NCI-H2196 treated with DMSO at 0.1 percent for 48 hours (cell line): Measurements from ENCODE around the gene TP63.

ENCODE experiments used
- DNase-seq: peaks from one replicate; lab custom pipeline; 2025; ENCODE audit not compliant: unreplicated experiment; lab: John Stamatoyannopoulos, UW

The TP63 gene

DNA sequence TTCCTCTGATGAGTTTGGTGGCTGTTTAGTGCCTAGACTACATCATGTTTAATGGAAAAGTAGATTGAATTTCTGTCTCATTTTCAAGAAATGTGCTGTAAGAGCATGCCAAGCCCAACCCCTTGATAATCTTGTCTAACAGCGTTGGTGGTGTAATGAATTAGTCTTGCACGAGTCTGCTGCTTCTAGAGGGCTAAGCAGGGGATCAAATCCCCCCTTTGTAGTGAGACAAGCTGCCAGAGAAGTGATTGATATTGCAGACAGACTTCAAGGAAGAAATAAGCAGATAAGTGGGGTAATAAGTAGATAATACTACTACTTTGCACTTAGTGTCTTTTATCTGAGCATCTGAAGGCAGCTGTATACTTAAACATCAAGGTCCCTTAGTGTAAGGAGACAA, 141.4 kb downstream of the TP63 start:
- no peak for DNase-seq

DNA sequence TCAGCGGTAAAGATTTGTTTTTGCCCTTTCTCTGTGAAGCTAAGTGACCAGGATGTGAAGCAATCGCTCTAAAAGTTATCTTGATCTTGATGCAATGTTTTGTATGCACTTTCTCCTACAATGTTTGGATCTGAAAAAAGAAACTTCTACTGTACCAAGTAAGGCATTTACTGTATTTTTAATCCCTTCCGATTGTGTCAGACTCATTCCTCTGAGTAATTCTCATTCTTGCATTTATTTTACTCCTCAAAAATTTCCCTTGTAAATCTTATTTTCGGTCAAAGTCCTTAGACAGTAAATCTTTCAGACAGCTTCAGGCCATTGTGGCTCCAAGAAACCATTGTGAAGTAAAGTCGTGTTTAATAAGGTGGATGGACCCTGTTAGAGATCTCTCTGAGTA, 141.9 kb downstream of the TP63 start:
- no peak for DNase-seq

DNA sequence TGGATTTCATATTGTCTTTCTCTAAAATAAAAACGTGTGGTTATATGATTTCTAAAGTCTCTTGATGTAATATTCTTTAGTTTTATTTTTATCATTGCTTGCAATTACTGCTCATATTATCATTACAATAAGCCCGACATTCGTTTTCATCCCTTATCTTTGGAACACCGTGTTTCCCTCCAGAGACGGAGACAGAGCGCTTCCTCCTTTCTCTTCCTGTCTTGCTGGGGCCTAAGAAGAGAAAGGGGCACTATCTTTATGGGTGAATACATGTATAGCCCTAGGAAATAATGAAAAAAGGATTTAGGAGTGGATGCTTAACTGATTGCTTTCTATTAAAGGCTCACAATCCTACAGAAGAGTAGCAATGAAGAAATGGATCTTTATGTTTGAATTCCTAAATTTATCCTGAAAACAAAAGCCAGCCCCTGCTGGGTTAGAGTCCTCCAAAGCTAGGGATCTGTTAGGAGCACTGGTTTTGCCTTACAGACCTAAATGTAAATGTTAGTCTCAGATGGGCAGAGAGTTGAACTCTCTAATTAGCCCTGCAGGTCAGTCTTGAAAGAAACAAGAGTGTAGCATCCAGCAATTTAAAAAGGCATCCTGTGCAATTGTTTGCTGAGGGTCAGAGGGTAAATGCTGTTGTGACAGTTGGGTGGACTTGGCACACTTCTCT, 145.1 kb downstream of the TP63 start:
- no peak for DNase-seq

DNA sequence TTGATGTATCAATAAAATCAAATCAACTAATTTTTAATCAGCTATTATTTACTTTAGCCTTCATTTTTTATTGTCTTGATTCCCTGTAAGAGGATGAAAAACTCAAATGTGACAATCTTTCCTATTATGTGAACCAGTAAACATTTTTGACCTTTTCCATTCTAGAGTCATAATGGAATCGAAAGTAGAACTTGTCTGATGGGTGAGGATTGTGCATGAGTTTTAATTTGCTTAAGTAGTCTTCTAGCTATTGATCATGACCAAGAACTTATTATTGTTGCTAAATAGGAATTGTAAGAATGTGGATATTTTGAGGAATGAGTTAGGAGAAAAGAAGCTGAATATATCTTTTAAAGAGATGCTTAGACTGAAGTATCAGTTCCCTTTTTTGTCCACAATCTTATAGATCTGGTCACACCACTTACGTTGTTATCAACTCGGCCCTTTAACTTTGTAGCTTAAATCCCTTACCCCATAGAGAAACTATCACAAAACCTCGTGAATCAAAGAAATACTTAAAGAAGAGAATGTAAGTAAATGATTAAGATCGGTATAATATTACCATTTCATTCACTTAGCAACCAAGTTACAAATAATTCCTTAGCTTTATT, 147.3 kb downstream of the TP63 start:
- no peak for DNase-seq

DNA sequence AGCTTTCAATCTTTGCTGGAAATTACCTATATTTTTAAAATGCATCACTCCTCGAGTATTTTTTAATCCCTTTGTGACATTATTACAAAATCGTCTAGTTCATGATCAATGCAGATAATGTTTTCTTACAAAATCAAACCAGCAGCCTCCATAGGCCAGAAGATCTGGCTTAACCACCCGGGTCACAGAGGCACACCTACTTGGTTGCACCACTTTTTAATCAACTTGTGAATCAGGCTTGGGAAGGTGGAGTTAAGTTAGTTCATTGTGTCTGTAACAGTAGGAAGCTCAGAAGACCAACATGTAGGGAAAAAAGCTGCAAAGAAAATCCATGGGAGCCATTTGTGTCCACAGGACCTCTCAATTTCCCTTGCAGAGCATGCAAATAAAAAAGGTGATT, 148.0 kb downstream of the TP63 start:
- DNase-seq: no peak

DNA sequence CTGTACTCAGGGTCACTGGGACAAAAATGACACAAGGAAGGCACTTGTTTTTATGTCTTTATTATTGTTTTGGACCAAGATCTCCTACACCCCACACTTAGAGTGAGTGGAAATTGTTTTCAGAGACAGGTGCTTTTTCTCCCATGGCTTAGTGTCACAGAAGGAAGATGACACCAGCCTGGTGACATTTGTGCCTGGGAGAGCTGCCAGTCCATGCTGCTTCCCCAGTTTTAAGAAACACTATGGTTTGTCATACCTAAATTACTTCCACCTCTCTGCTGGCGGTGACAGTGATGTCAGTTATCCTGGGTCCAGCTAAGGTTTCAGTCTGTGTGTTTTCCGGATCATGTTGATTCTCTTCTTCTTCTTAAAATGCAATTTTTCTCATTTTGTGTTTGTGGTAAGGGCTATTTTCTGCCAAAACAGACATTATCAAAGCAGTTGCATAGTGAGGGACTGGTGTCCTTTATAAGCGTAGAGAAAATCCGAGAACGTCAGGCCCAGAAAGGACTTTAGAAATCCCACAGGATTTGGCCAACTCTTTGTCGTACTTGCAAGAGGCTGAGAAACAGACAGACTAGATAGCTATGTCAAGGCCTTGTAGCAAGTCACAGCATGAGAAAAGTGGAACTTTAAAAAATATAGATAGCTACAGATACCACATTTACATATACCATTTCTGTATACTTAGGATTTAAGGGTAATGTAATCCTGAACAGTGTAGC, 149.5 kb downstream of the TP63 start:
- no peak for DNase-seq

DNA sequence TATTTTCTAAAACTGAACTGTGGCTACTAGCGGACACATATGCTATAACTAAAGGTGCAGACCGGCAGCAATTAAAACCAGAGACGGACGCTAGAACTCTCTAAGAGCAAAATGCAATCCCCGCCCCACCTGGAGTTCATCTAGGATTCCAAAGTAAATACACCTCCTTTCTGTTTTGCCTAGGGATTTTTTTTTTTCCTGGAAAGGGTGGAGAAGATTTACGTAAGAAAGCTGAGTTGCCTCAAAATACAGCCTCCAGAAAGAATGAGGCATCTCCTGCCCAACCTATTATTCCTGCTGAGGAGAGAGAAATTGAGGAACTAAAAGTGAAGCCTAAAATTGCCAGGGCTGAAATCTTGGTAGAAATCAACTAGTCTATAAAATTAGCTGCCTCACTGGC, 150.2 kb downstream of the TP63 start:
- no peak for DNase-seq

DNA sequence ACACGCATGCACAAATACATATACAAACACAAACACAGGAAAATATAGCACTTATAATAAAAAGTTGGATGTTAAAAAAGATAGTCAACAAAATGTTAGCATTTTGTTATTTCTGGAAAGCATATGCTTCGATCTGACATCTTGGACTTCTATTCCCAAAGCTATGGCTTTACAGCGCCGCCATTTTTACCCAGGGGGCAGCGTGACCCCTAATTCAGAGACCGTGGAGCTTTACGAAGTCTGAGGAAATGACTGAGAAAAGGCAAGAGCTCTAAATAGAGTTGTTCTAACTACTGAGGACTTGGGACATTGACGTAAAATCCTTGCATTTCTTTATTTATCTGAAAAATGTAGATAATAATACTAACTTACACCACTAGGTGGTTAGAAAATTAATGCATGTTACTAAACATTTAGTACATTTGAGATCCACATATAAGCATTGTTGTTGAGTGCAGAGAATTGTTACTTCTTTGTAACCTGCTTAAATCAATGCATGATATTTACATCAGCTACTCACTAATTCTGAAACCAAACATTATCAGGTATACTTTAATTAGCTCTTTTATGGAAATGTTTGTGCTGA, 155.4 kb downstream of the TP63 start:
- no peak for DNase-seq

DNA sequence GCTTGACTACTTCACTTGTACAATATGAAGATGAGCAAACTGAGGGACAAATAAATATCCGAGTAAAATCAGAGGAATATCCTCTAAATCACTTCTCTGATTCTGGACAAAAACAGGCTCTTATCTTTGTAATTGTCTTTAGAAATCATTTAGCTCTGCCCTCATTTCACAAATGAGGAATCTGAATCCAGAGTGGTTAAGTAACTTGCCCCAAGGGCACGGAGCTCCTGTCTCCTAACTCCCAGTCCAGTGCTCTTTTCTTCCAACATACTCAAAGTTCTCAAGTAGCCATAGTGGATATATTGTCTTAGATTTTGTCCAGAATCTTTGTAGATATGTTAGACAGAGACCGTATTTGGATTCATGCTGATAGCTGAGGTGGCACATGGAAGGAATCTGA, 156.0 kb downstream of the TP63 start:
- DNase-seq: no peak

DNA sequence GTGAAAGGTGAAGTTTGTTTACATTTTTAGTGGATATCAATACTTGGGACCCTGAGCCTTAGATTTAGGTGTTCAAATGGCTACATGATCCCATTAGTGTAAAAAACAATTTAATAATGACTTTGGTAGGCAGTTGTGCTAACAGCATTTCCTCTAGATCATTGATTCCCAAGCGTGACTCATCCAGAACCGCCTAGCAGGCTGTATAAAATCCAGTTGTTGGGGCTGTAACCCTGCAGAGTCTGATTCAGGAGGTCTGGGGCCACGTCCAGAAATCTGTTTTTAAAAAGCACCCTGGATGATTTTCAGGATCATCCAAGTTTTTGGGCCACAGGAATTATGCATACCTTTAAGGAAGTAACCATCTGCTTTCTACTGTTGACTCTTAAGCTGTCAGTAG, 156.4 kb downstream of the TP63 start:
- DNase-seq: no peak

DNA sequence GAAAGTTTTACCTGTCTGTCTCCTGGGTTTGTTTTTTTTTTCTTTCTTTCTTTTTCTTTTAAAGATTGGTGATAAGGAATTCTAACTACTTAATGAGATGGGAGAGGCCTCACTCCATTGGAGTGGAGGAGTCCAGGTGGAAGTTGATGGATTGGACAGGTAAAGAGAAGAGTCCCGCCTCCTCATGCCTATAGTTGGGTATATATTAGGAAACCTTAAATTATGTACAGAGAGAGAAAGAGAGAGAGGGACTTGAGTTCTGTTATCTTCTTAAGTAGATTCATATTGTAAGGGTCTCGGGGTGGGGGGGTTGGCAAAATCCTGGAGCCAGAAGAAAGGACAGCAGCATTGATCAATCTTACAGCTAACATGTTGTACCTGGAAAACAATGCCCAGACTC, 158.2 kb downstream of the TP63 start:
- no peak for DNase-seq

DNA sequence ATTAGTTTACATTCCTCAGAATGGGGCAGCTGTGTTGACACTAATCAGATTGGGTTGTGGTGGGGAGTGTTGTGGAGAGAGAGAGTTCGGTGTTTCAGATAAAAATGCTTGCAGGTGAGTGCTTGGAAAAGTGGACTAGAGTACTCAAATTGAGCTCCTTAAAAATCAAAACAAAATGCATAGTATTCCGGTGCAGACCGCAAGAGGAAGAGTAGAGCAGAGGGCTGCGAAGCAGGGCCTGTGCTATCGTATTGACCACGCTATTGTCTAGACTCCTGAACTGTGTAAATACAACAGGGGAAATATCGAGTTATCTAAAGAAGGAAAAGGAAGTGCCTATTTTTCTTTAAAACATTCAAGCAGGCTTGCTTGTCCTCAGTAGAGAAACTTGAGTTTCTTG, 159.5 kb downstream of the TP63 start:
- DNase-seq: no peak

DNA sequence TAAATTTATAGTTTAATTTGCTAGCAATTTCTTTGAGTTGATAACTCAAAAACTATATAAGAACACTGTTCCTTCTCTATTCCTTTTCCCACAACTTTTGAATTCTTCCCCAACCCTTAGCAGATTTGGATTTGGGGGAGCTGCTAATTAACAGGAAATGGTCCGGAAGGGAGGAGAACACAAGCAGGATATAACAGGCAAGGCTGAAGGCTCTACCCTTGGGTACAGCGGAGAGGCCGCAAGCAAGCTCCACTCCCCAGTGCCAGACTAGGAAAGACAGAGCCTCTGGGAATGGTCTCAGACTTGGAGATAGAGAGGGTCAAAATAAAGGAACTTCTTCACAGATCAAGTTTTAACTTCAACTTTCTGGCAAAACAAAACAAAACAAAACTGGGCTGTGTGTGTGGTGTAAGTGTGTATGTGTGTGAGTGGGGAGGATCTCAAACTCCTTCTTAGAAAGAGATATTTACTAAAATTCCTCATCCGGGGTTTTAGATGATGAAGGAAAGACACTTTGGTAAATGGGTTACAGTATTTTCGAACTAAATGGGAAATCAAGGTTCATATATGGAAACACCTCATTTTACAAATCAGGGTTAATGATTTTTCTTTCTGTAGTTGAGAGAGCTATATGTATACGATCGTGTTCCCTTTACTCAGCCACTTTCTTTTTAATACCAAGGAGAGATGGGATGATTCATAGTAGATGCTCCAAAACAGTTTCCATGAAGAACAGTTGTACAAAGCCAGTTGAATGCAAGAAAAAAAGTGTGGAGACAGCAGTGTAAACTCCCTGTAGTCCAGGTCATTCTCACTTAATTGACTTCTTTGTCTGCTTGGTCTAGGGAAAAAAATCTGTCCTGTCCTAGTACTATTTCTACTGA, 161.1 kb downstream of the TP63 start:
- DNase-seq: no peak

DNA sequence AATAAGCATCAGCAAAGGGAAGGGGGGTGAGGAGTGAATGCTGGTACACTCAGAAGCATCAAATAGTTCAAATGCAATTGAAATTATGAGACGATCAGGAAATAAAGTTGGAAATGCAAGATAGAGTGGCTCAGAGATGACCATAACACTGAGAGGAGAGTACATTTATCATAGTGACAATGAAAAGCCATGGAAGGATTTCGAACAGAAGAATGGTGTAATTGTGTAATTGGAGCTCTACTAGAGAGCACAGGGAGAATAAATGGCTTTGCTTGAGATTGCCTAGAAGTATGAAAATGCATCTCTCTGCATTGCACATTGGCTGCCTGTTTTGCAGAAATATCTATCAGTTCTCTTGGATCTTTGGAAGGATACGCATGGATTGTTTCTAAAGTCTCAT, 163.3 kb downstream of the TP63 start:
- DNase-seq: no peak

DNA sequence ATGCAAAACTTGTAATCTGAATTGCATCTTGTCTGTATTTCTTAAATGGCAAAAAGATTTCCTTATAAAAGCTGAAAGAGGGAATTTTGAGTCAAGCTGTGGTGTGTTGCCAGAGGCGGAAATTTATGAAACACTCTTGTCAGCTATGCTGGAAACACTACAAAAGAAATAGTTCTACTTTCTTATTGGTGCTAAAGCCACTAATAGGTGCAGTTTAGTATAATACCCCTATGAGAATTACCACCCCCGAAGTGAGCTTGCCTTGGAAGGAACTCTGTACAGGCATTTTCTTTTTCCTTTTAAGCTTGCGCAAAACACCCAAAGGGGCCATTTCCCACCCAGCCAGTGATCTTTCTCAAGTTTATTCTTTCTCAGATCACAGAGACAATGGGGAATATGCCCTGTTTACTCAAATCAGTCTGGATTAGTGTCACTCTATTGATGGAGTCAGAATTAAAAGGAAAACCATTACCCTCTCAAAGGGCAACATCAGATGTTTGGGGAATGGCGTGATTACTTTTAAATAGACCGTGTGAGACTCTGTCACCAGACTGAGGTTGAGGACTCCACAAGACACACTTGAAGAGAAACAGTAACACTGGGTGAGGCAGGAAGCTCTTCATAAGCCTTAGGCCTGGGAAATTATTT, 166.0 kb downstream of the TP63 start:
- no peak for DNase-seq

DNA sequence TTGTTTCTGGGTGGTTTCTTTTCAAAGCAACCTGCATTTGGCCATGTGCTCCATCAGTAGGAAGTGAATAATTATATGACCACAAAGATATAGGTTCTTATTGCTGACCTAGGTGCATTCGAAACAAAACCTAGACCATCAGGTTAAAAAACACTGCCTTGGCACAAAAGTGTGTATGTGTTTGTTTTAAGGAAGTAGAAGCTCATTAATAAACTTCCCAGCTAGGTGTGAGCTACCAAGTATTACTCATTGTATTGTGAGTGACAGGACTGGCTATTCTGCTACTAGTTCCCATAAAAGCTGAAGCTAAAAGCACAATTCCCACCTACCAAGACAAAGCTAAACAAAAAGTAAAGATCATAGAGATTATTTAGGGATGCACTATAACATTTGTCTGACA, 168.2 kb downstream of the TP63 start:
- DNase-seq: no peak

DNA sequence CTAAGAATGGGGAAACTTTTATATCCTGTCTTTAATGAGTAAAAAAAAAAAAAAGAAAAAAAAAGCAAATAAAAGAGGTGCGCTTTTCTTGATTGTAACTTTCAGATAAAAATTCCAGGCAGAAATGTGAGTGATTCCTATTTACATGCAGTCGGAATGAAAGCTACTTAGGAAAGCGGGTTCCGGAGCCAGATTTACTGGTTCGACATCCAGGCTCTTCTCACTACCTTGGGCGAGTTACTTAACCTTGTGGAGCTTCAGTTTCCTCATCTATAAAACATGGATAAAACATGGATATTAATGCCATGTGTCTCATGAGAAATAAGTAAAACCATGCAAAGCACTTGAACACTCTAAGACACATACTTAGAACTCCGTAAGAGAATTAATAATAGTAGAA, 169.2 kb downstream of the TP63 start:
- DNase-seq: no peak

DNA sequence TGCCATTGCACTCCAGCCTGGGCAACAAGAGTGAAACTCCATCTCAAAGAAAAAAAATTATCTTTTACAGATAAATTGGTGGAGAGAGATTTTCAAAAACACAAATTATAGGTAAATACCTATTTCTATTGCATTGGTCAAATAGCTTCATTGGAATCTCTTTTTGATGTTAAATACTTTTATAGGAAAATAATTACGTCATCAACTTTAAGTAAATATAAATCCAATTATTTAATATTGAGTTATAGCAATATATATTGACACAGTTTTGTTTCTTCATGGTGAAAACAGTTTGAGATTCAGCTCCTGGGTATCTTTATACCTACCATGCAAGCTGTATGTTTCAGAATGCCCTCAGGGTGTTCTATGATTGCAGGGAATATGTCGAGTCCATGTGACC, 172.1 kb downstream of the TP63 start:
- no peak for DNase-seq

DNA sequence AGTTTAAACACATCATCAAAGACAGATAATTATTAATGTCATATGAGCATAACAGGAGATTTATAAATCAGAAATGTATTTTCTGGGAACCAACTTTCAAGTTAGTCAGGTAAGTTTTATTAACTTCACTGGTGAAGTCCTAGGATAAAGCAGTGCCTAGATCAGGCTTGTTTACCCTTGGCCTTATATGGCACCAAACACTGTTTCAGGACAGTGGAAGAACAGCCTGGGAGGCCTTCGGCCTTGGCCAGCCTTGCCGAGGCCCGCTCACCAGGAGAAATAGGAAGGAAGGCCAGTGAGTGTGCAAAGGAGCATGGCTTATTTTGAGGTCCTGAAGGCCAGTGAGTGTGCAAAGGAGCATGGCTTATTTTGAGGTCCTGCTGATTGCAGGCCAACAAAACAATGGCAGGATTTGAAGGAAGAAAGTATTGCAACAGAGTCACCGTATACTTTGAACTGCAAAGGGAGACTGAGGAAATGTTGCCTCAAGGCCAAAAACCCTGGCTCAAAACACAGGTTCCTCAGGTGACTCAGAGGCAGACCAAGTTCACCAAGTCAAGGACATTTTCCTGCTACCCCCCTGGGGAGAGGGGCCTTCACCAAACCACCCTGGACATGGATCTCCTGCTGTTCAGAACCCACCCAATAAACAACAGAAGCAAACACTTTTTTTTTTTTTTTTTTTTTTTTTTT, 174.3 kb downstream of the TP63 start:
- DNase-seq: no peak
